SK-N-SH (cell line): Measurements from ENCODE around the gene LAMC2. TPM values are rescaled to one million over a fixed set of nuclear protein-coding genes. Genes with fewer than 3 reads are reported as not detected.

Experiments used
- CTCF ChIA-PET: fragments of 300-600, 350-600 bp; formaldehyde crosslinking; extraction: SDS; loops from one replicate; lab custom pipeline; 2021; lab: Yijun Ruan, JAX
- POLR2A ChIA-PET: fragments of 350-600 bp; sonication (Branson Sonifier 250); formaldehyde crosslinking; extraction: SDS; loops from one replicate; lab custom pipeline; 2020; ENCODE audit warnings: antibody characterized with exemption, inconsistent platforms; lab: Yijun Ruan, JAX
- DNase-seq: peaks from one replicate; pipeline ENCODE4 v3.0.0; 2012
- H2AFZ ChIP-seq: fragments of 200-600 bp; sonication (generic); 2 replicates; pipeline ENCODE4 v1.8.1; 2016; ENCODE audit warnings: antibody characterized with exemption, mild to moderate bottlenecking, low read depth
- H3F3A ChIP-seq: fragments of 200-600 bp; sonication (generic); replicated peaks from 2 replicates; pipeline ENCODE3; 2016; ENCODE audit warnings: antibody characterized with exemption, mild to moderate bottlenecking; ENCODE audit not compliant: insufficient read depth
- H3K27ac ChIP-seq, 2 experiments: fragments of 200-500 bp in 1 of 2; fragments of 200-600 bp in 1 of 2; sonication (Bioruptor generic) in 1 of 2; sonication (generic), shearing (Covaris generic) in 1 of 2; 2 replicates each; pipeline versions ENCODE4 v1.5.1 to v1.6.1; 2014 to 2016; ENCODE audit warnings: low read depth in 2 of 2, inconsistent platforms in 1 of 2, low read length in 1 of 2, mild to moderate bottlenecking in 1 of 2, mixed read lengths in 1 of 2
- H3K27me3 ChIP-seq: fragments of 200-600 bp; sonication (generic), shearing (Covaris generic); 2 replicates; pipeline ENCODE4 v1.6.1; 2016; ENCODE audit warnings: mixed run types; ENCODE audit not compliant: insufficient read depth
- H3K36me3 ChIP-seq, 2 experiments: fragments of 200-500 bp in 1 of 2; fragments of 200-600 bp in 1 of 2; sonication (Bioruptor generic) in 1 of 2; sonication (generic) in 1 of 2; replicated peaks in 1 of 2; 2 replicates each; pipeline versions ENCODE3 to v1.5.1; 2014 to 2016; ENCODE audit warnings: low read length in 1 of 2, mild to moderate bottlenecking in 1 of 2; ENCODE audit not compliant: insufficient read depth in 2 of 2, control insufficient read depth in 1 of 2
- H3K4me1 ChIP-seq, 2 experiments: fragments of 200-500 bp in 1 of 2; fragments of 200-600 bp in 1 of 2; sonication (Bioruptor generic) in 1 of 2; sonication (generic), shearing (Covaris generic) in 1 of 2; 2 replicates each; pipeline versions ENCODE4 v1.5.1 to v1.6.1; 2014 to 2016; ENCODE audit warnings: low read depth in 1 of 2, low read length in 1 of 2, mixed run types in 1 of 2; ENCODE audit not compliant: insufficient read depth in 2 of 2, control insufficient read depth in 1 of 2
- H3K4me2 ChIP-seq: fragments of 200-600 bp; sonication (generic), shearing (Covaris generic); 2 replicates; pipeline ENCODE4 v1.6.1; 2017; ENCODE audit warnings: mixed run types
- H3K4me3 ChIP-seq, 2 experiments: fragments of 200-500 bp in 1 of 2; fragments of 200-600 bp in 1 of 2; sonication (Bioruptor generic) in 1 of 2; sonication (generic), shearing (Covaris generic) in 1 of 2; 2 replicates each; pipeline versions ENCODE4 v1.5.1 to v1.8.1; 2014 to 2016; ENCODE audit warnings: low read depth in 2 of 2, inconsistent platforms in 1 of 2, low read length in 1 of 2, mild to moderate bottlenecking in 1 of 2, mixed read lengths in 1 of 2, moderate library complexity in 1 of 2
- H3K79me2 ChIP-seq: fragments of 200-600 bp; sonication (generic); 2 replicates; pipeline ENCODE4 v1.8.1; 2017; ENCODE audit warnings: mild to moderate bottlenecking; ENCODE audit not compliant: insufficient read depth
- H3K9ac ChIP-seq: fragments of 200-600 bp; sonication (generic); 2 replicates; pipeline ENCODE4 v1.6.1; 2017; ENCODE audit warnings: mixed run types
- H3K9me2 ChIP-seq: fragments of 200-600 bp; sonication (generic); 2 replicates; pipeline ENCODE4 v1.6.1; 2017; ENCODE audit warnings: mixed run types
- H3K9me3 ChIP-seq: fragments of 200-600 bp; sonication (generic); 2 replicates; pipeline ENCODE4 v1.6.1; 2017; ENCODE audit warnings: mixed run types, mild to moderate bottlenecking, moderate library complexity
- H4K20me1 ChIP-seq: fragments of 200-600 bp; sonication (generic); 2 replicates; pipeline ENCODE4 v1.6.1; 2017; ENCODE audit warnings: mild to moderate bottlenecking, mixed run types; ENCODE audit not compliant: insufficient read depth
- CHD2 ChIP-seq: fragments of 150-350 bp; IDR thresholded peaks from 2 replicates; pipeline ENCODE4 v1.6.1; 2018; ENCODE audit warnings: low read length; ENCODE audit not compliant: partially characterized antibody
- ELF1 ChIP-seq: IDR thresholded peaks from 2 replicates; pipeline ENCODE4 v1.4.0; 2012
- FOXM1 ChIP-seq: IDR thresholded peaks from 2 replicates; pipeline ENCODE4 v1.4.0; 2012; ENCODE audit warnings: low read depth, mild to moderate bottlenecking
- GATA2 ChIP-seq: sonication (generic); formaldehyde crosslinking; IDR thresholded peaks from 2 replicates; pipeline ENCODE4 v1.5.0; 2020; ENCODE audit warnings: mild to moderate bottlenecking, missing genetic modification reagents
- IRF3 ChIP-seq: fragments of 150-350 bp; IDR thresholded peaks from 2 replicates; pipeline ENCODE4 v1.6.1; 2016; ENCODE audit warnings: mild to moderate bottlenecking, low read depth, low read length
- MXI1 ChIP-seq: IDR thresholded peaks from 2 replicates; pipeline ENCODE4 v1.6.1; 2012; ENCODE audit warnings: mild to moderate bottlenecking, low read depth, low read length, improper control_type of control experiment
- REST ChIP-seq: IDR thresholded peaks from 2 replicates; pipeline ENCODE4 v1.6.1; 2012; ENCODE audit warnings: mild to moderate bottlenecking, low read depth, low read length, moderate library complexity
- RFX5 ChIP-seq: IDR thresholded peaks from 2 replicates; pipeline ENCODE4 v1.6.1; 2012; ENCODE audit warnings: mild to moderate bottlenecking, improper control_type of control experiment, low read length
- RXRA ChIP-seq: IDR thresholded peaks from 2 replicates; pipeline ENCODE4 v1.4.0; 2012; ENCODE audit warnings: low read depth, mild to moderate bottlenecking, borderline replicate concordance
- USF1 ChIP-seq: IDR thresholded peaks from 2 replicates; pipeline ENCODE4 v1.4.0; 2012; ENCODE audit warnings: low read depth, borderline replicate concordance
- YY1 ChIP-seq: IDR thresholded peaks from 2 replicates; pipeline ENCODE4 v1.4.0; 2012; ENCODE audit warnings: low read depth, mild to moderate bottlenecking
- WGBS: methylation state at CpG from one replicate; pipeline ENCODE4 v1.1.6; 2017; ENCODE audit warnings: low lambda C conversion rate; 5-methylcytosine and 5-hydroxymethylcytosine counted together
- polyA plus RNA-seq, 3 experiments: library from polyadenylated mRNA; depleted of rRNA; stranded (reverse); fragments of >200 nt; gene quantifications; 2 replicates each; pipeline ENCODE4 v1.2.3, GENCODE V29; 2012
- TF ChIP-seq, protein P1 (sequence below): fragments of 150-350 bp; IDR thresholded peaks from 2 replicates; pipeline ENCODE4 v1.6.1; 2017; ENCODE audit warnings: antibody characterized with exemption, low read length, low read depth, borderline replicate concordance

Gene LAMC2
- polyA plus RNA-seq, 1 of the 3 experiments (the other 2 are of a cell fraction): 0.15 TPM

GRCh38 chr1:183255073-183255472 is 69.0 kb downstream of the LAMC2 start (continued):
- no peak for TF ChIP-seq REST
- no peak for TF ChIP-seq FOXM1

DNA sequence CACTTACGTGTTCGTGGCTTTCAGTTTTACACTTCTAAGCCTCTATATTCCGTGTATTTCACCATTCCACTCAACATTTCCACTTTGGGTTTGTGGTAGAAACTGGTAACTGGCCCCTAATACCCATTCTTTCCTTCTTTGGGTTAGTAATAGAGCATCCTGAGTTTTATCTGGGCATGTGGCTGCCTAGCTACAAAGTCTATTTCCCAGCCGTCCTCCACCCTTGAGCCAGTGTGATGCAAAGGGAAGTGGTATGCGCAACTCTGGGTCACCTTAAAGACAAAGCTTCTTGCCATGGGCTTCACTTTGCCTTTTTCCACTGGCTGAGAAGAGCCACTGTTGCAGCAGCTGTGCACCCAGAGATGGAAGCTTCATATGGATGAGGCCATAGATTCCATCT is 73.9 kb downstream of the LAMC2 start:
- Histone ChIP-seq H3K4me1 (peaks cover 0 to 3% of the 10 kb centered on the region in 2 experiments; a peak in 1 of 4 replicates), H3K4me3 (no peak overlapping the region), H3K27ac (no peak overlapping the region), H3K79me2 (no peaks in the 10 kb centered on the region), H3K9me3 (0 out of 2 replicates have a peak, but pooled peaks cover 4% of the 10 kb centered on the region), H3K4me2 (no peak overlapping the region), H3K9me2 (no peaks in the 10 kb centered on the region), H3K9ac (no peak overlapping the region), H2AFZ (no peak overlapping the region), H3F3A (no peaks in the 10 kb centered on the region), H3K27me3 (0 out of 2 replicates have a peak, but pooled peaks cover 4% of the 10 kb centered on the region), H4K20me1 (no peaks in the 10 kb centered on the region), H3K36me3 (peaks cover 0 to 4% of the 10 kb centered on the region in 2 experiments)
- POLR2A ChIA-PET: no interaction called here
- WGBS: 82% methylated on average over 5 of the region's 5 CpGs
- no peak for DNase-seq
- CTCF ChIA-PET: interaction anchor here (1.0 to 2.0 kb wide), 3 partner anchors 25 to 32 kb away, joined by 3 to 7 read pairs (median 4); no protein-coding TSS in a partner anchor
- TF ChIP-seq FOXM1 (no peak), YY1 (no peak), IRF3 (no peak), USF1 (no peak), CHD2 (no peak), MXI1 (no peak), ELF1 (no peak), RXRA (no peak), RFX5 (no peak), GATA2 (CRISPR knock-in tag) (no peak)
- TF ChIP-seq, protein P1, sequence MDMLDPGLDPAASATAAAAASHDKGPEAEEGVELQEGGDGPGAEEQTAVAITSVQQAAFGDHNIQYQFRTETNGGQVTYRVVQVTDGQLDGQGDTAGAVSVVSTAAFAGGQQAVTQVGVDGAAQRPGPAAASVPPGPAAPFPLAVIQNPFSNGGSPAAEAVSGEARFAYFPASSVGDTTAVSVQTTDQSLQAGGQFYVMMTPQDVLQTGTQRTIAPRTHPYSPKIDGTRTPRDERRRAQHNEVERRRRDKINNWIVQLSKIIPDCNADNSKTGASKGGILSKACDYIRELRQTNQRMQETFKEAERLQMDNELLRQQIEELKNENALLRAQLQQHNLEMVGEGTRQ: no peak
- TF ChIP-seq, all 33 proteins: peak for 0
